ENCODE results near the gene PDE10A. TPM values are rescaled to one million over a fixed set of nuclear protein-coding genes. Genes with fewer than 3 reads are reported as not detected.

The PDE10A gene
- polyA plus RNA-seq, 3 donors: not detected

DNA sequence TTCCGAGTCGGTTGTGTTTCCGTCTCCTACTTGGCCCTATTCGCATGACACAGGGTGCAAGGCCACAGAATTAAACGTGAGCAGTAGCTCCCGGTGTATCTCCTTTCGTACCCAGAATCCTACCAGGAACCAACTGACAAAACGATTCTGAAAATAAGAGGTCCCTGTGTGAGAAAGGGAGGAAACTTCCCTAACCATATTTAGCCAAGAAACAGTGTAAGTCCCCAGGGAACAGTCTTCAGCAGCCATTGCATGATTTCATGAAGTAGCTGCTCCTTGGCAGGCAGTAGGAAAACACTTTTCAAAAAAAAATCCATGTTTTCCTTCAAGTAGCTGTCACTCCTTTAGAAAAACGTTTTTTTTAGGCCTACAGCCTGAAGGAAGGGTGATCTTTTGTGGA, 46.9 kb downstream of the PDE10A start:
- Mint-ChIP-seq H3K27ac (no peak overlapping the region), H3K27me3 (ENCODE audit: low read depth in 3 of 3) (peaks cover 1 to 2% (median 2%) of the 10 kb centered on the region in 3 donors), H3K9me3 (peaks cover 0 to 8% (median 4%) of the 10 kb centered on the region in 7 donors), H3K36me3 (no peaks in the 10 kb centered on the region), H3K4me1 (no peaks in the 10 kb centered on the region), H3K4me3 (no peak overlapping the region)
- H2AFZ ChIP-seq (ENCODE audit: insufficient read depth, low read depth, low read length, poor library complexity, severe bottlenecking): no peak overlapping the region
- H3K4me1 ChIP-seq (ENCODE audit: control insufficient read depth in 1 of 2, insufficient read depth in 2 of 2, low read length in 2 of 2): no peaks in the 10 kb centered on the region
- H3K9ac ChIP-seq (ENCODE audit: insufficient read depth, low read length, poor library complexity, severe bottlenecking): no peak overlapping the region
- H3K9me3 ChIP-seq (replicated peaks in 1 of 2; ENCODE audit: control insufficient read depth in 1 of 2, insufficient read depth in 1 of 2, low read length in 2 of 2): peaks cover 8 to 13% of the 10 kb centered on the region in 2 donors
- no peak for DNase-seq
- whole genome bisulfite sequencing (ENCODE audit: insufficient coverage): 0% methylated on average over 1 of the region's 9 CpGs
- H4K20me1 ChIP-seq (ENCODE audit: insufficient read depth, low read length): no peaks in the 10 kb centered on the region
- no peak overlapping the region for H3K27ac ChIP-seq (ENCODE audit: low read depth in 1 of 2, low read length in 2 of 2)
- no peaks in the 10 kb centered on the region for H3K36me3 ChIP-seq (replicated peaks in 1 of 2; ENCODE audit: control insufficient read depth in 1 of 2, insufficient read depth in 2 of 2, low read length in 2 of 2)
- no peak overlapping the region for H3K4me3 ChIP-seq (replicated peaks in 1 of 3; ENCODE audit: low read depth in 2 of 3, low read length in 3 of 3)
- no peaks in the 10 kb centered on the region for H3K79me2 ChIP-seq (ENCODE audit: insufficient read depth, low read length)
- no peaks in the 10 kb centered on the region for H3K27me3 ChIP-seq (ENCODE audit: control insufficient read depth in 2 of 2, insufficient read depth in 2 of 2, low read length in 2 of 2)
- no peak overlapping the region for H3K4me2 ChIP-seq (replicated peaks; ENCODE audit: extremely low read depth, low read length, poor library complexity, severe bottlenecking)
- intact Hi-C loops (cut with micrococcal nuclease): no loop called here
- TF ChIP-seq, protein P1, sequence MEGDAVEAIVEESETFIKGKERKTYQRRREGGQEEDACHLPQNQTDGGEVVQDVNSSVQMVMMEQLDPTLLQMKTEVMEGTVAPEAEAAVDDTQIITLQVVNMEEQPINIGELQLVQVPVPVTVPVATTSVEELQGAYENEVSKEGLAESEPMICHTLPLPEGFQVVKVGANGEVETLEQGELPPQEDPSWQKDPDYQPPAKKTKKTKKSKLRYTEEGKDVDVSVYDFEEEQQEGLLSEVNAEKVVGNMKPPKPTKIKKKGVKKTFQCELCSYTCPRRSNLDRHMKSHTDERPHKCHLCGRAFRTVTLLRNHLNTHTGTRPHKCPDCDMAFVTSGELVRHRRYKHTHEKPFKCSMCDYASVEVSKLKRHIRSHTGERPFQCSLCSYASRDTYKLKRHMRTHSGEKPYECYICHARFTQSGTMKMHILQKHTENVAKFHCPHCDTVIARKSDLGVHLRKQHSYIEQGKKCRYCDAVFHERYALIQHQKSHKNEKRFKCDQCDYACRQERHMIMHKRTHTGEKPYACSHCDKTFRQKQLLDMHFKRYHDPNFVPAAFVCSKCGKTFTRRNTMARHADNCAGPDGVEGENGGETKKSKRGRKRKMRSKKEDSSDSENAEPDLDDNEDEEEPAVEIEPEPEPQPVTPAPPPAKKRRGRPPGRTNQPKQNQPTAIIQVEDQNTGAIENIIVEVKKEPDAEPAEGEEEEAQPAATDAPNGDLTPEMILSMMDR (IDR thresholded peaks at IDR 0.05): no peak

DNA sequence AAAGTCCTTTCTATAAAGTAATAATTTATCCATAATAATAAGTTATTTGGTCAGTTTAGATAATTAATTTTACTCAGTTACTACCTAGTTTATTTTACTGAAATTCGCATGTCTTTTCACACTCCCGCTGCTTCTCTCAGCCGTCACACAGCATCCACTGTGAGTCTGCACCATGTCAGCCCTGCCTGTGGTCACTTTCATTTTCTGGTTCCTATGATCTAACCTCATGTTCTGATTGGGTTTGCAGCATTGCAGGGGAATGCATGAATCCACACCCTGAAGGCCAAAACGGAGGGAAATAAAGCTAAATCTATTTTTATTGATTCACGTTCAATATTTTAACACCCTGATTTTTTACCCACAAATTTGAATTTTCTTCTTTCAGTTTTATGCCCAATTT, 47.4 kb downstream of the PDE10A start:
- Histone ChIP-seq H2AFZ (ENCODE audit: insufficient read depth, low read depth, low read length, poor library complexity, severe bottlenecking) (no peak overlapping the region), H3K4me2 (replicated peaks; ENCODE audit: extremely low read depth, low read length, poor library complexity, severe bottlenecking) (no peak overlapping the region), H3K36me3 (replicated peaks in 1 of 2; ENCODE audit: control insufficient read depth in 1 of 2, insufficient read depth in 2 of 2, low read length in 2 of 2) (no peaks in the 10 kb centered on the region), H3K4me1 (ENCODE audit: control insufficient read depth in 1 of 2, insufficient read depth in 2 of 2, low read length in 2 of 2) (no peaks in the 10 kb centered on the region), H3K9me3 (replicated peaks in 1 of 2; ENCODE audit: control insufficient read depth in 1 of 2, insufficient read depth in 1 of 2, low read length in 2 of 2) (peaks cover 8 to 13% of the 10 kb centered on the region in 2 donors), H3K9ac (ENCODE audit: insufficient read depth, low read length, poor library complexity, severe bottlenecking) (no peak overlapping the region), H3K27ac (ENCODE audit: low read depth in 1 of 2, low read length in 2 of 2) (no peak overlapping the region), H4K20me1 (ENCODE audit: insufficient read depth, low read length) (no peaks in the 10 kb centered on the region), H3K4me3 (replicated peaks in 1 of 3; ENCODE audit: low read depth in 2 of 3, low read length in 3 of 3) (no peak overlapping the region), H3K27me3 (ENCODE audit: control insufficient read depth in 2 of 2, insufficient read depth in 2 of 2, low read length in 2 of 2) (no peaks in the 10 kb centered on the region), H3K79me2 (ENCODE audit: insufficient read depth, low read length) (no peaks in the 10 kb centered on the region)
- H3K36me3 Mint-ChIP-seq: no peaks in the 10 kb centered on the region
- peaks cover 0 to 9% (median 4%) of the 10 kb centered on the region in 7 donors for H3K9me3 Mint-ChIP-seq
- peak overlapping the region in 1 of 2 donors; percentile 40 for H3K4me3 Mint-ChIP-seq
- no peak for DNase-seq
- TF ChIP-seq, protein P1 (IDR thresholded peaks at IDR 0.05): no peak
- no peaks in the 10 kb centered on the region for H3K4me1 Mint-ChIP-seq
- 17% methylated on average over 2 of the region's 5 CpGs for WGBS (ENCODE audit: insufficient coverage)
- peaks cover 1 to 2% (median 2%) of the 10 kb centered on the region in 3 donors for H3K27me3 Mint-ChIP-seq (ENCODE audit: low read depth in 3 of 3)
- intact Hi-C loops (cut with micrococcal nuclease): no loop called here
- no peak overlapping the region for H3K27ac Mint-ChIP-seq

All from CD14-positive monocyte (primary cell).